Neural progenitor cell (in vitro differentiated cells): Measurements from ENCODE around the gene MSMO1.

Experiments
- EZH2 ChIP-seq: fragments of 200-600 bp; sonication (generic); IDR thresholded peaks from 2 replicates; pipeline ENCODE4 v1.6.1; 2017; ENCODE audit warnings: antibody characterized with exemption, mild to moderate bottlenecking, moderate library complexity
- EZH2phosphoT487 ChIP-seq: fragments of 200-600 bp; sonication (generic); IDR thresholded peaks from 2 replicates; pipeline ENCODE4 v1.6.1; 2017; ENCODE audit warnings: antibody characterized with exemption
- TF ChIP-seq, protein P1 (sequence below): fragments of 200-600 bp; sonication (generic); IDR thresholded peaks from 2 replicates; pipeline ENCODE4 v1.5.1; 2017; ENCODE audit warnings: antibody characterized with exemption, mild to moderate bottlenecking

DNA sequence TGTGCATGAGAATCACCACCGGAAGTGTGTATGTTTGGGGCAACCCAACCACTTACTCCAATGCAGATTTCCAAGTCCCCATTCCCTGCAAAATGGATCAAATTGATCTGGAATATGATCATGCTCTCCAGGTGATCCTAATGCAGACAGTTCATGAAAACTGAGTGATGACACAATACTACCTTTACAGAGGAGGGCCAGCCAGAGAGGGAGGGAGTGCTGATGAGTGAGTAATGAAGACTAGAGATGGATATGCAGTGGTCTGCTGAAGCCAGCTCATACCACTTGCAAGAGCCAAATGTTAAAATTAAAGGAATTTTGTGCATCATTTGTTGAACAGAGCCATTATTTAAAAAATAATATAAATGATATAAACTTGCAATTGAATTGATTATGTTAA lies 41.1 kb downstream of the MSMO1 start:
- TF ChIP-seq, protein P1, sequence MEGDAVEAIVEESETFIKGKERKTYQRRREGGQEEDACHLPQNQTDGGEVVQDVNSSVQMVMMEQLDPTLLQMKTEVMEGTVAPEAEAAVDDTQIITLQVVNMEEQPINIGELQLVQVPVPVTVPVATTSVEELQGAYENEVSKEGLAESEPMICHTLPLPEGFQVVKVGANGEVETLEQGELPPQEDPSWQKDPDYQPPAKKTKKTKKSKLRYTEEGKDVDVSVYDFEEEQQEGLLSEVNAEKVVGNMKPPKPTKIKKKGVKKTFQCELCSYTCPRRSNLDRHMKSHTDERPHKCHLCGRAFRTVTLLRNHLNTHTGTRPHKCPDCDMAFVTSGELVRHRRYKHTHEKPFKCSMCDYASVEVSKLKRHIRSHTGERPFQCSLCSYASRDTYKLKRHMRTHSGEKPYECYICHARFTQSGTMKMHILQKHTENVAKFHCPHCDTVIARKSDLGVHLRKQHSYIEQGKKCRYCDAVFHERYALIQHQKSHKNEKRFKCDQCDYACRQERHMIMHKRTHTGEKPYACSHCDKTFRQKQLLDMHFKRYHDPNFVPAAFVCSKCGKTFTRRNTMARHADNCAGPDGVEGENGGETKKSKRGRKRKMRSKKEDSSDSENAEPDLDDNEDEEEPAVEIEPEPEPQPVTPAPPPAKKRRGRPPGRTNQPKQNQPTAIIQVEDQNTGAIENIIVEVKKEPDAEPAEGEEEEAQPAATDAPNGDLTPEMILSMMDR: no peak
- TF ChIP-seq EZH2: no peak
- no peak for TF ChIP-seq EZH2phosphoT487
